HuH-7.5 (cell line): ENCODE data around the gene CYP2S1.
"Not testable (repeated sequence)": the region's sequence is repeated elsewhere in the genome, so short reads cannot be mapped to it uniquely, and the experiment has no call there.

Experiments used
- DNase-seq: peaks from one replicate; pipeline ENCODE4 v3.0.0; 2011; ENCODE audit warnings: low spot score

The CYP2S1 gene

DNA sequence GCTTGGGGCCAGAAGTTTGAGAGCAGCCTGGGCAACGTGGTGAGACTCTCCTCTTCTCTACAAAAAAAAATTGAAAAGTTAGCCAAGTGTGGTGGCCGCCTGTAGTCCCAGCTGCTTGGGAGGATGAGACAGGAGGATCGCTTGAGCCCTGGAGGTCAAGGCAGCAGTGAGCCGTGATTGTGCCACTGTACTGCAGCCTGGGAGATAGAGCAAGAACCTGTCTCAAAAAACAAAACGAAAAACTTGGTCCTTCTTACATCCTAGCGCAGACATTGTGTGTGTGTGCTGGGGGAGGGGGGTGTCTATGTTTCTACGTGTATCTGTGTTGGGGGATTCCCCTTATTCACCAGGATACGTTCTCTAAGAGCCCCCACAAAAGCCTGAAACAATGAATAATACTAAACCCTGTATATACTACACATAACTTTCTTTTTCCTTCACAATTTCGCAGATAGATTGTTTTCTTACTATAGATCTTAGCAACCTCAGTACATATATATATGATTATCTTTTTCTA is 33.9 kb downstream of the CYP2S1 start:
- no peak for DNase-seq

DNA sequence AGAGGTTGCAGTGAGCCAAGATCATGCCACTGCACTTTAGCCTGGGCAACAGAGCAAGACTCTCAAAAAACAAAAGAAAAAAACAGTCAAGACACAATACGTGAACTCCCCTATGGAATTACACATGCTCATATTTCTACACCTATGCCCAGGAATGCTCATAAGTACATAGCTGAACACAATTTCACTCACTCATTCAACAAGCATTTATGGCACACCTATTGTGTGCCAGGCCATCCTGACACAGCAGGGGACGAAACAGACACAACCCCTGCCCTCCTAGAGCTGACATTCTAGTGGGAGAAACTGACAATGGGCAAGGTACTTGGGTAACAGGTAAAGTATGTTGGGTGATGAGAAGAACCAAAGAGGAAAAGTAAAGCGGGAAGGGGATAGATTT is 35.5 kb downstream of the CYP2S1 start:
- no peak for DNase-seq

DNA sequence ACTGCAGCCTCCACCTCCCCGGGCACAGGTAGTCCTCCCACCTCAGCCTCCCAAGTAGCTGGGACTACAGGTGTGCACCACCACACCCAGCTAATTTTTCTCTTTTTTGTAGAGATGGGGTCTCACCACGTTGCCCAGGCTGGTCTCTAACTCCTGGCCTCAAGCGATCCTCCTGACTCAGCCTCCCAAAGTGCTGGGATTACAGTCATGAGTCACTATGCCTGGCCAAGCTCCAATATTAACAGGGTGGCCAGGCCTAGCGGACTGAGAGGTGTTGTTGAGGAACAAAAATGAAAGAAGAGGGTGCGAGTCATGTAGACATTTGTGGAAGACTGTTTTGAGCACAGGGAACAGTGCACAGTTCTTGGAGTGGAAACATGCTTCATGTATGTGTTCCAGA is 36.3 kb downstream of the CYP2S1 start:
- not testable (repeated sequence) for DNase-seq

DNA sequence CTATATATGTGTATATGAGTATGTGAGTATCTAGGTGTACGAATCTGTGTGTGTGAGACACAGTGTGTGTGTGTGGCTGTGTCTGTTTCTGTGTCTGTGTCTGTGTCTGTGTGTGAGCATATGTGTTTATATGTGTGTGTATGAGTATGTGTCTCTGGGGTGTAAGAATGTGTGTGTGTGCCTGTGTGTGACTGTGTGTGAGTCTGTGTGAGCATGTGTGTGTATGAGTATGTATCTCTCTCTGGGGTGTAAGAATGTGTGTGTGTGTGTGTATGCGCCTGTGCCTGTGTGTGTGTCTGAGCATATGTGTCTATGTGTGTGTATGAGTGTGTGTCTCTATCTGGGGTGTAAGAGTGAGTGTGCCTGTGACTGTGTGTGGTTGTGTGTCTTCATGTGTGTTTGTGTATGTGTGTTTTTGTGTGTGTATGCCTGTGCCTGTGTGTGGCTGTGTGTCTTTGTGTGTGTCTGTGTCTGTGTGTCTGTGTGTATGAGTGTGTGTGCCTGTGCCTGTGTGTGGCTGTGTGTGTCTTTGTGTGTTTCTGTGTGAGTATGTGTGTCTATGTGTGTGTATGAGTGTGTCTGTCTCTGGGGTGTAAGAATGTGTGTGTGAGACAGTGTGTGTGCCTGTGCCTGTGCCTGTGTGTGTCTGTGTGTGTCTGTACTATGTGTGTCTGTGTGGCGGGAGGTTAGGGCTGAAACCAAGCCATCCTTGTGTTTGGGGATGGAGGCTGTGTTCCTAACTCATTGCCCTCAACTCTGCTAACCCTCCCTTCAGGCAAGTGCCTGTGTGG is 37.2 kb downstream of the CYP2S1 start:
- no peak for DNase-seq

DNA sequence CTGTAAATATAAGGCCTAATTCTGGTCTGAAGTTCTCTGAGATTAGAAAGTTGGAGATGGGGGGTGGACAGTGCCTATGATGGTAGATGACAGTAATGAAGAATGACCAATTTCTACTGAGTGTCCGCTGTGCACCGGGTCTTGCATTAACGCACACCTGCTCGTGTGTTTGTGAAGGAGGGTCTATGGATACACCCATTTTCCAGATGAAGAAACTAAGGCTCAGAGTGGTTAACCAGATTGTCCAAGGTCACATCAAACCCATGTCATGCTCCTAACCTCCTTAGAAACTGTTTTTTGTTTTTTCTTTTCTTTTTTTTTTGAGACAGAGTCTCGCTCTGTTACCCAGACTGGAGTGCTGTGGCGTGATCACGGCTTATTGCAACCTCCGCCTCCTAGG is 39.7 kb downstream of the CYP2S1 start:
- DNase-seq, result no peak

DNA sequence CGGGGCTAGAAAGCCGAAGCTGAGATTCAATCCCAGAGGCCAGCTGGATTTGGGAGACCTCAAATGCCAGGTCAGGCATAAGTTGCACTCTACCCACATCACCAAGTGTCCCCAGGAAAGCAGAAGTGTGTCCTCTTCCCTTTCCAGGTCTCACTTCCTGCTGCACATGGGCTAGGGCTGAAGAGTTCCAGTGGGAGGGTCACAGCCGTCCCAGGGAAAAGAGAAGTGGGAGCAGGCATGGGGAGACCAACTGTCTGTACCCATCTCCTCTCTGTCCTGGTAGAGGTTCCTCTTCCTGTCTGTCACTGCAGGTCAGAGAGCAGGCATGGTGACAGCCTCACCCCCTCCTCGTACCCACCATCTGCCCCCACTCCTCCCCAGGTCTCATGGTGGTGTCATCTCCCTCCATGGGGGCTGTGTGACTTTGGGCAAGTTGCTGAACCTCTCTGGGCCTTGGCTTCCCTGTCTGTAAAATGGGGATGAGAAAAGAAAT is 40.8 kb downstream of the CYP2S1 start:
- no peak for DNase-seq

DNA sequence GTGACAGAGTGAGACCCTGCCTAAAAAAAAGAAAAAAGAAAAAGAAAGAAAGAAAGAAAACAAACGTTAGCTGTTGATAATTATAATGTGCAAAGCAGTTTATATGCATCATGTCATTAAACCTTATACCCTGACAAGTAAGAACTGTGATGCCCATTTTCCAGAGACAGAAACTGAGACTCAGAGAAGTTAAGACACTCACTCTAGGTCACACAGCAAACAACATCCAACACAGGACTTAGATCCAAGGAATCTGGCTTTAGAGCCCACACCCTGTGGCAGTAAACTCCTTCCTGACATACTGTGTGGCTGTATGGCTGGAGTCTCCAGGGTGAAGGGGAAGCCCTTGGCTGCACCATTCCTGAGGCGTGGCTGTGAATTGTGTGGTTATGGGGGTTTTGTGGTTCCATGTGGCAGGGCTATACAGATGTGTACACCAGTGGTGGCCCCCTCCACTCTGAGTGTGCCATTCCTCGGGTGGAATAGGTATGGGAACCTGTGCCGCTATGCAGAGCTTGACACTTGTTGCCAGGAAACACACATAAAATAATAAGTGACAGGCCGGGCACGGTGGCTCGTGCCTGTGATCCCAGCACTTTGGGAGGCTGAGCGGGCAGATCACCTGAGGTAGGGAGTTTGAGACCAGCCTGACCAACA is 41.6 kb downstream of the CYP2S1 start:
- DNase-seq, result no peak

DNA sequence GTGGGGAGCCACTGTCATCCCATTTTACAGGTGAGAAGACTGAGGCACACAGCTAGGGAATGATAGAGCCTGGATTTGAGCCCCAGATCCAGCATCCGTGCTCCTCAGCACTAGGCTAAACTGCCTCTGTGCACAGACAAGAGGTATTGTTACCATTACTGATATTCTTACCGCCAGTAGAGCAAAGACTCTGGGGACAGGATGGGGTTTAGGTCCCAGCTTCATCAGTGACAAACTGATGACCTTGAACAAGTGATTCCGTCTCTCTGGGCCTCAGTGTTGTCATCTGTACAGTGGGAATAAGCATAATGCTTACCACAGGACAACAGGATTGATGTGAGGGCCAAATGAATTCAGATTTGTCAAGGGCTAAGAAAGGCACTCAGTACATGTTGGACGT is 42.5 kb downstream of the CYP2S1 start:
- DNase-seq, result no peak

DNA sequence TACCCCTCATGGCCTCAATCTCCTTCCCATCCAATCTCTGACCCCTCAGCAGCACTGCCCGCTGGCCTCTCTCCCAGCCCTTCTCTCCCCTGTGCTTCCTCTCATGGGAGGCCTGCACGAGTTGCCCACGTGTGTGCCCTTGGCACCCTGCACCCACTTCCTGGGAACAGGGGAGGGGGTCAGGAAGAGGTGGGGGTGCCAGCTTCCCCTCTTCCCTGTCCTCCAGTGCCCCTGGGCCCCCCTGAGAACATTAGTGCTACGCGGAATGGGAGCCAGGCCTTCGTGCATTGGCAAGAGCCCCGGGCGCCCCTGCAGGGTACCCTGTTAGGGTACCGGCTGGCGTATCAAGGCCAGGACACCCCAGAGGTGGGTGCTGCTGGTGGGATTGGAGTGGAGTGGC is 45.2 kb downstream of the CYP2S1 start:
- DNase-seq, result no peak

DNA sequence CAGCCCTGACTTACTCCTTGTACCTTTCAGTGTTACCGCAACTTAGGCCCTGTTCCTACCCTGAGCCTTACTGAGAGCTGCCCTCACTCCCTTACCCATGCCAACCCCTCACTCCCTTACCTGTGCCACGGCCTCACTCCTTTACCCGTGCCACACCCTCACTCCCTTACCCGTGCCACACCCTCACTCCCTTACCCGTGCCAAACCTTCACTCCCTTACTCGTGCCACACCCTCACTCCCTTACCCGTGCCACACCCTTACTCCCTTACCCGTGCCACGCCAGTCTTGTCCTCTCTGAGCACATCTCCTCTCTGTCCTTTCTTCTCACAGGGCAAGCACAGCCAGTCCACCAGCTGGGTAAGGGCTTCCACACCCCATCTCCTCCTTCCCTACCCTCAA is 46.3 kb downstream of the CYP2S1 start:
- no peak for DNase-seq

DNA sequence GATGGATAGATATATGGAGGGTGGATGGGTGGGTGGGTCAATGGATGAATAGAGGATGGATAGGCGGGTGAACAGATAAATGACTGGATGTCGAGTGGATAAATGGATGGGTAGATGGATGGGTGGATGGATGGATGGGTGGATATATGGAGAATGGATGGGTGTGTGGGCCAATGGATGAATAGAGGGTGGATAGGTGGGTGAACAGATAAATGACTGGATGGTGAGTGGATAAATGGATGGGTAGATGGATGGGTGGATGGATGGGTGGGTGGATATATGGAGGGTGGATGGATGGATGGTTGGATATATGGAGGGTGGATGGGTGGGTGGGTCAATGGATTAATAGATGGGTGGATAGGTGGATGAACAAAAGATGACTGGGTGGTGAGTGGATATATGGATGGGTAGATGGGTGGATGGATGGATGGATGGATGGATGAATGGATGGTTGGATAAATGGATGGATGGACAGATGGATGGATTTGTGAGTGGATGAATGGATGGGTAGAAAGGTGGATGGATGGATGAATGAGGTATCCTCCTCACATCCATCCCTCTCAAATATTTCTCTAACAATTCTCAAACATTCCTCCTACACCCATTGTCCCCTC is 47.0 kb downstream of the CYP2S1 start:
- DNase-seq, result no peak

DNA sequence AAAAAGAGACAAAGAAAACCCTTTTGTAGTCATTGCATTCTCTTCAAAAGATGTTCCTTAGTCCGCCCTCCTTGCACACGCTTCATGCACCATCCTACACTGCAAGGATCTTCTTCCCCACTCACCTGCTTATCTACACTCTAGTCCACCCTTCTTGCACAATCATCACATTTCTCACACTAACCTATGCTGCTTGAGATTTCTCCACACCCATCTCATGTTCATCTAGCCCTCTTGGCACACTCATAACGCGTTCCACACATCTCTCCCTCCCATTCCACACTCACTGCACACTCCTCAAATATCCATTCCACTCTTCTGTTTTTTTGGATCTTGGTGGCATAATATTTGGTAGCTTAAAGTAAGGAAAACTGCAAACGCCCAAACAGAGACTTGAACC is 48.8 kb downstream of the CYP2S1 start:
- DNase-seq, result no peak

DNA sequence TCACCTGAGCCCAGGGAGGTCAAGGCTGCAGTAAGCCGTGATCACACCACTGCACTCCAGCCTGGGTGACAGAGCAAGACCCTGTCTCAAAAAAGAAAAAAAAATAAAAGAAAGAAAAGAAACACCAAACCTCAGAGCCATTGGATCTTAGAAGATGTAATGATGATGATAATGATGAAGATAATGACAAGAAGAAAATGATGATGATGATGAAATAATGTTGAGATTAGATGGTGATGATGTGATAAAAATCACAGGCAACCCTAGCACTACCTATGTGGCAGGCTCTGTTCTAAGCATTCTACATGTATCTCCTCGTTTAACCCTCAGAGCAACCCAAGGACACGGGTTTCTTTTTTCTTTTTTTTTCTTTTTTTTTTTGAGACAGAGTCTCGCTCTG is 51.1 kb downstream of the CYP2S1 start:
- no peak for DNase-seq

DNA sequence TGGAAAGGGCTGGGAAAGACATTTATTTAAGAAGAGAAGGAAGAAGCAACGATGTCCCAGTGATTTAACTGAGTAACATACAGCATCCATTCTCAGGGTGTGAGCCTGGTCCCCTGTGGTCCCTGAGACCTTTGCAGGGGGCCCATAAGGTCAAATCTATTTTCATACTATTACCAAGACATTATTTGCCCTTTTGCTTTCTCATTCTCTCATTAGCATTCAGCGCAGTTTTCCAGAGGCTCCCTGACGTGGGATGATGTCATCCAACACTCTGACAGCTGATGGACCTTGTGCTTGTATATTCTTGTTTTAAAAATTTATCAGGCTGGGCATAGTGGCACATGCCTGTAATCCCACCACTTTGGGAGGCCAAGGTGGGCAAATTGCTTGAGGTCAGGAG is 52.8 kb downstream of the CYP2S1 start:
- no peak for DNase-seq

DNA sequence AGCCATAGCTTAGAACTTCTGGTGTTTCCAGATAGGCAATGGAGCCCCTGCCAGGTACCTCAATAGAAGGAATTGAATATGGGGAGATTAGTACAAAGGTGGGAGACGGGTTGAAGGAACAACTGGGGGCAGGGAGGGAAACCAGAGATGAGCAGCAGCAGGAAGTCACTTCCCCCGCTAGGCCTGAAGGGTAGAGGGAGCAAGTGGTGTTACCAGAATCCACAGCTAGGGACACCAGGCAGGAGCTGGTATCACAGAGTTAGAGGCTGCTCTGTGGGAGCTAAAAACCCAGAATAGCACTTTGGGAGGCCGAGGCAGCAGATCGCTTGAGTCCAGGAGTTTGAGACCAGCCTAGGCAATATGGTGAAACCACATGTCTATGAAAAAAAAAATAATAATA is 55.9 kb downstream of the CYP2S1 start:
- no peak for DNase-seq

DNA sequence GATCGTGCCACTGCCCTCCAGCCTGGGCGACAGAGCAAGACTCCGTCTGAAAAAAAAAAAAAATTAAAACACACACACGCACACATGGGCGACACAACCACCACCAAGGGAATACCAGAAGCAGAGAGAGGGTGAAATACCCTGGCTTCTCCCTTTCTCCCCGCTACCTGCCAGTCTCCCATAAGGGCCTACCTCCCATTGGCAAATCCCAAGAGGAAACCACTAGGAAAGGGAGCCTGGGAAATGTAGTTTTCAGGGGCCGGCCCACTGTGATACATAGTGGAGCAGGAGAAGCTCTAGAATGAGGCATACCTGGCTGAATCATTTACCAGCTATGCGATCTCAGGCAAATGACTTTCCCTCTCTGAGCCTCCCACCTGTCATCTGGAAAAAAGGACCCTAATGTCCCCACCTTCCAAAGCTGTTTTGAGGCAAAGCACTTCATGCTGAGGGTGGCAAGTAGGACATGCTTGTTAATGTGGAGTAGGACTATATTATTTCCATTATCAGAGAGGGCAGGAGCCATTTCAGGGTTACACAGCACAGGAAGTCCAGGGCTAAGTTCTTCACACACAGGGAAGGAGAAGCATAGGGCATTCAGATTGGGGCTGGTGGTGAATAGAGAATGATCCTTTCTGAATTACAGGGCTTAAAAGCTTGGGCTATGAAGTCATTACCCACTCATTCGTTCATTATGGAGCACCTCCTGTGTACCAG is 56.8 kb downstream of the CYP2S1 start:
- no peak for DNase-seq

DNA sequence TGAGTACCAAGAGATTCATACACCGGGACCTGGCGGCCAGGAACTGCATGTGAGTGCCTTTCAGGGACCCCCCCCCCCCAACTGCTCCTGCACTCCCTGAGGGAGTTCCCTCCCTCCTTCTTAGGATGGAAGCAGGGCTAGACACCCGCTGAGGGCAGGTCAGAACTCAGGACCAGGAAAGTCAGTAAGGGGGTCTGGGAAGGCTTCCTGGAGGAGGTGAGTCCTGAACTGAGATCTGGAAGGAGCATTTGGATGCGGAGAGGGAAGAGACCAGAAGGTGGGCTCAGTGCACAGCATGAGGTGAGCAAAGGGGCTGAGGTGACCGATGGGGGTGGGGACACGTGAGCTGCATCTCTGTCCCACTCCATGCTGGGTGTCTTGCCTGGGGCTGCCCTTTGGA is 60.6 kb downstream of the CYP2S1 start:
- no peak for DNase-seq

DNA sequence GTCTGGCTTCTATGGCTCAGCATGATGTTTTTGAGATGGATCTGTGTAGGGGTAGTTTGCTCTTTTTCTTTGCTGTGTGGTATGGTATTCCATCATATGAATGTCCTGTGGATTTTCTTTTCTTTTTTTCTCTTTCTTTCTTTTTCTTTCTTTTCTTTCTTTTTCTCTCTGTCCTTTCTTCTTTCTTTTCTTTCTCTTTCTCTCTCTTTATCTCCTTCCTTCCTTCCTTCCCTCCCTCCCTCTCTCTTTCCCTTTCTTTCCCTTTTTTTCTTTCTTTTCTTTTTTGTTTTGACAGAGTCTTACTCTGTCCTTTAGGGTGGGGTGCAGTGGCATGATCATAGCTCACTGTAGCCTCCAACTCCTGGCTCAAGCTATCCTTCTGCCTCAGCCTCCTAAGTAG is 62.2 kb downstream of the CYP2S1 start:
- DNase-seq, result no peak
